ENCODE data around the gene WDPCP. TPM values are rescaled to one million over a fixed set of nuclear protein-coding genes. Genes with fewer than 3 reads are reported as not detected.
"Not testable (repeated sequence)": the region's sequence is repeated elsewhere in the genome, so short reads cannot be mapped to it uniquely, and the experiment has no call there.

WDPCP gene
- total RNA-seq, 1 donor from 2014 or later: 29.6 TPM

DNA sequence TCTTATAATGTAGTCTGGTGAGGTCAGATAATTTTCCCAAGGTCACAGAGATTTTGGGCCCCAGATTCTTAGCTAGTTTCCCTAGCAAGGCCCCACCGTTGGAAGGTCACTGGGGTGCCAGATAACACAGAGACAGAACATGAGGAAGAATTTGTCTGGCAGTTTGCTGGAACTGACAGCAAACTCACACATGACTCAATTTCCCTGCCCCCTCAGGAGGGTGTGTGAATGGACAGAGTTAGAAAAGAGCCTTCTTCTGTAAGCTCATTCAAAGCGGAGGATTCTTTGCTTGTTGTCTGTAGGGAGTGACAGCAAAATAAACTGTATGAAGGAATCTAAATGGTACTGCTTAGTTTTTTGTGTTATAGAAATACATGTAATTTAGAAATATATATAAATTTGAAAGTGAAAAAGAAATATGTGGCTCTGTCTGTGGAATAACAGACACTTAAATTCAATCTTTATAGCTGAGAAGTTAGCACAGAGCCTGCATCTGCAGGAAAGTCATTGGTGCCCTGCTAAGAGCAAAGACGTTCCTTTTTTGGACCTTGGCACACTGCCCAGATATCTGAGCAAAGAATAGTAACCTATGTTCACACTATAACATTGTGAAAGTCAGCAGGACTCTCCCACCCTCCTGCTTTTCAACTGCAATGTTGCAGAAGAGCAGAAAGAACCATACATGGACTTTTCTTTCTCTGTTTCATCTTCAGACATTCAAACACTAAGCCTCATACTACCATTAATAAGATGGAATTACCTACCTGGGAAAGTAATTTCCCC is 2.5 kb upstream of the WDPCP start:
- no peak for DNase-seq

DNA sequence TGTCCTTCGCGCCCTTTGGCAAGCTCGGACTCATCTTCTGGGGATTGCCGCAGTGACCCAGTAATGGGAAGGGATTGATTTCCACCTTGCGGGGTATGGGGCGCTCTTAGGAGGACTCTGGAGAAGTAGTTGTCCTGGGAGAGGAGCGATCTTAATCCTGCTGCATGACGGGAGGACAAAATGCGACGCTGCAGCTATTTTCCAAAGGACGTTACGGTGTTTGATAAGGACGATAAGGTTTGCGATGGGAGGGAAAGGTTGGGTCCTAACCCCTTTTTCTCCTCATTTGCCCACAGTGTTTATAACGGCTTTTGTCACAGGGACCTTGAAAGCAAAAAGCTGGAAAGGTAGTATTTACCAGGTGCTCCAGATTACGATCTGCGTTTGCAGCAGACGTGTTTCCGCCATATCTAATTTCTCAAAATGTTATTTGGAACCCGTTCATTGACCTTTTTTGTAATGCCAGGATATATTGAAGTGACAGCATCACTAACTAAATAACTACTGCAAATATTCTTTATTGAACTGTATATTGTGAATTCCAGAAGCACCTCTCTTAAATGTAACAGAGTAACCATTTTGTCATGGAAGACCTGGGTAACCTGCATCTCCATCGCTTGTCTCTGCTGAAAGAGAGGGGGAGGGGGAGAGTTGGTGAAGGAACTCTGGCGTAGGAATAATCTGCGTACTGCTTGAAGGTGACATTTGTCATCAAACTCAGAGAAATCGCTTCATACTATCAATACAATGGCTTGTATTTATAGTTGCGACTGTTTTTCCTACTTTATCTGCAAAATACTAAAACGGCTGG is 1.1 kb upstream of the WDPCP start:
- peak; percentile 77 for DNase-seq

DNA sequence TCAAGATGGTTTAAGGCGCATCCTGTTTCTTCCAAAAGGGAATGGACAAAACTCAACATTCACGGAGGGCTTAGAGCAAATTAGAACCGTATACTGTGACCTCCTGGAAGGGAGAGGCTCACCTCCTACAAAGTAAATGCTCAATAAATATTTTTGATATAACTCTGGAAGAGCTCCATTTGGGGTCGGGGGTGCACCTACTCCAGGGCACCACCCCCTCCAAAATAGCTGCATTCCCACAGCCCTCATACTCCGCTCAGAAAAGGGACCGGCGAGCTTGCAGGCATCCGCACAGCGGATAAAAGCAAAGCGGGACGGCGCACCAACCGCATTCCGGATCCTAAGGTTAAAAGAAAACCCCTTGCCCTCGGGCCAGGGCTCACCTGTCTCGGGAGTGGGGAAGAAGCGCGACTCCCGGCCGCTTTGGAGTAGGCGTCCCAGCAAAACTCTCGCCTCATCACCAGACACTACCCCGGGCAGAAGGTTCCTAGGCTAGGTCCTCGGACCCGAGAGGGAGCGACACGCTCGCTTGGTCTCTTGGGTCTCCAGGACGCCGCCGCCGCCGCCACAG is 378 bp downstream of the WDPCP start:
- DNase-seq: no peak

- no peak for DNase-seq
Measured at GRCh38 chr2:63582873-63583272, 5.4 kb downstream of the WDPCP start.

- no peak for DNase-seq
Measured at GRCh38 chr2:63581298-63581961, 6.8 kb downstream of the WDPCP start.

- no peak for DNase-seq
Measured at GRCh38 chr2:63580651-63581297, 7.5 kb downstream of the WDPCP start.

- DNase-seq: no peak
Measured at GRCh38 chr2:63578767-63579166, 9.5 kb downstream of the WDPCP start.

DNA sequence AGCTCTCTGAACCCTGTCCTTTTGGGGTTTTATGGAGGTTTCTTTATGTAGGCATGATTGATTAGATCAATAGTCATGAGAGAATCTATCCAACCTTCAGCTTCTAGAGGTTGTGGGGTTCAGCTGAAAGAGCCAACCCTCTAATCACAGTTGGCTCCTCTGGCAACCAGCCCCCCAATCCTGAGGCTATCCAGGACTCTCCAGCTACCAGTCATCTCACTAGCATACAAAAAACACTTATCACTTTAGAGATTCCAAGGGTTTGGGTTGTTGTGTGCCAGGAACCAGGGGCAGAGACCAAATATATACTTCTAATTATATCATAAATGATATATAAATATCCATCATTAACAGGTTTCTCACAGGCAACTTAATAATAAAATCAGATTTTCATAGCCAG is 11.7 kb downstream of the WDPCP start:
- no peak for DNase-seq

GRCh38 chr2:63573726-63574345 is 14.4 kb downstream of the WDPCP start:
- DNase-seq: not testable (repeated sequence)

DNA sequence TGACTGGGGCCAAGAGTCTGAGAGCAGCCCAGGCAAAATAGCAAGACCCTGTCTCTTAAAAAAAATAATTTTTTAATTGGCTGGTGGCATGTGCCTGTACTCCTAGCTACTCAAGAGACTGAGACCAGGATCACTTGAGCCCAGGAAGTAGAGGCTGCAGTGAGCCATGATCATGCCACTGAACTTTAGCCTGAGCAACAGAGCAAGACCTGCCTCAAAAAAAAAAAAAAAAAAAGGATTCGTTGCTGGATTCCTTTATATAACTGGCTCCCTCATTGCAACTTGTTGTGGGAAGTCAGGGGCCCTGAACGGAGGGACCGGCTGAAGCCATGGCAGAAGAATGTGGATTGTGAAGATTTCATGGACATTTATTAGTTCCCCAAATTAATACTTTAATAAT is 15.3 kb downstream of the WDPCP start:
- not testable (repeated sequence) for DNase-seq

GRCh38 chr2:63572001-63572400 is 16.3 kb downstream of the WDPCP start:
- DNase-seq: no peak

- DNase-seq: no peak
Measured at GRCh38 chr2:63571291-63571690, 17.0 kb downstream of the WDPCP start.

DNA sequence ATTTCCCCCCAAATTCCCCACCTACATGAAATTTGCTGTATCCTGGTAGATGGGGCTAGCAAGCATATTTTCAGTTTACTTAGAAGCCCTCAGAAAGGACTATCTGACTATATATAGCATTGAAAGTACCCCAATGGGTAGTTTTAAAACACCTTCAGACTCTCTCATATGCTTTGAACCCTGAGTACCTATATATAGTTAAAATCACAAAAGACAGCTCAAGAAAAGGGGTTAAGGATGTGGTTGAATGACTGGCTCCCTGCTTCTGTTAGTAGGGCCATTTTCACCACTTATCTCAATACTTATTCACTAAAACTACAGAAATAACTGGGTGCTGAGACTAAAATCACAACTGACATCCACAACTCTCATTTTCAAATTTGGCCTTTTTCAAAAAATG is 18.5 kb downstream of the WDPCP start:
- no peak for DNase-seq

DNA sequence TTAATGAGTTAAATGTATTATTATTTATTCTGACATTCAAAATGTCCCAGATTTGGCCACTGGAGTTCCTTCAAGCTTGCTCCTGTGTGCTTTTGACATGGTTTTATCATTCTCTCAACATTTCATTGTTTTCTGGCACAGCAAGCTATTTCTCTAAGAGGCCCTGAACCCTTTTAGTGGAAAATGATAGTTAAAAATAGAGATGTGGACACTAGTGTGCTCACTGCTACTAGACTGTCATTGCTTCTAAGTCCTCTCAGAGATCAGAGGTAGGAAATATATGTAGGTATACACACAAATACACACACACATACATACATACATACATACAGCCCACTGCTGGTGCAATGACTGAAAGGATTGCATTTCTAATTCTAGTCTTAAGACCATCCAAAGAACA is 25.5 kb downstream of the WDPCP start:
- DNase-seq: no peak

DNA sequence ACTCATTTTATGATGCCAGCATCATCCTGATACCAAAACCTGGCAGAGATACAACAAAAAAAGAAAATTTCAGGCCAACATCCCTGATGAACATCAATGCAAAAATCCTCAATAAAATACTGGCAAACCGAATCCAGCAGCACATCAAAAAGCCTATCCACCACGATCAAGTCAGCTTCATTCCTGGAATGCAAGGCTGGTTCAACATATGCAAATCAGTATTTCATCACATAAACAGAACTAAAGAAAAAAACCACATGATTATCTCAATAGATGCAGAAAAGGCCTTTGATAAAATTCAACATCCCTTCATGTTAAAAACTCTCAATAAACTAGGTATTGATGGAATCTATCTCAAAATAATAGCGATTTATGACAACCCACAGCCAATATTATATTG is 29.4 kb downstream of the WDPCP start:
- not testable (repeated sequence) for DNase-seq

DNA sequence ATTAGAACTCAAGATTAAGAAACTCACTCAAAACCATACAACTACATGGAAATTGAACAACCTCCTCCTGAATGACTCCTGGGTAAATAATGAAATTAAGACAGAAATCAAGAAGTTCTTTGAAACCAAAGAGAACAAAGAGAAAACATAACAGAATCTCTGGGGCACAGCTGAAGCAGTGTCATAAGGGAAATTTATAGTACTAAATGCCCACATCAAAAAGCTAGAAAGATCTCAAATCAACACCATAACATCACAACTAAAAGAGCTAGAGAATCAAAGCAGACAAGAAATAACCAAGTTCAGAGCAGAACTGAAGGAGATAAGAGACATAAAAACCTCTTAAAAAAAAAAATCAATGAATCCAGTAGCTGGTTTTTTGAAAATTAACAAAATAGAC is 30.5 kb downstream of the WDPCP start:
- not testable (repeated sequence) for DNase-seq

DNA sequence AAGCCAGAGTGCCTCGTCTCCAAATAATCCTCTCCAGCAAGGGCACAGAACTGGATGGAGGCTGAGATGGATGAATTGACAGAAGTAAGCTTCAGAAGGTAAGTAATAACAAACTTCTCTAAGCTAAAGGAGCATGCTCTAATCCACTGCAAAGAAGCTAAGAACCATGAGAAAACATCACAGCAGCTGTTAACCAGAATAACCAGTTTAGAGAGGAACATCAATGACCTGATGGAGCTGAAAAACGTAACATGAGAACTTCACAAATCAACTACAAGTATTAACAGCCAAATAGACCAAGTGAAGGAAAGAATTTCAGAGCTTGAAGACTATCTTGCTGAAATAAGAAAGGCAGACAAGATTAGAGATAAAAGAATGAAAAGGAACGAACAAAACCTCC is 32.3 kb downstream of the WDPCP start:
- no peak for DNase-seq

DNA sequence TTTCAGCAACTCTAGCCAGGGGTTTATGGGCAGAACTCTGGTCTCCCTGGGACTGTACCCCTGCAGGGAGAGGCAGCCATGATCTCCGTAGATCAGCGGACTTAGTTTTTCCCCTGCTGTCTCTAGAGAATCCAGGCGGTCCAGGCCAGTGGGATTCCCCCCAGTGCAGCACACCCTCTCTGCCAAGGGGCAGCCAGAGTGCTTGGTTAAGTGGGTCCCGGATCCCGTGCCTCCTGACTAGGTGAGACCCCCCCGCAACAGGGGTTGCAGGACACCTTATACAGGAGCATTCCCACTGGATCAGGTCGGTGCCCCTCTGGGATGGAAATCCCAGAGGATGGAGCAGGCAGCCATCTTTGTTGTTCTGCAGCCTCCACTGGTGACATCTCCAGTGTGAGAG is 33.0 kb downstream of the WDPCP start:
- DNase-seq: no peak

GRCh38 chr2:63553049-63553448 is 35.2 kb downstream of the WDPCP start:
- DNase-seq: no peak

DNA sequence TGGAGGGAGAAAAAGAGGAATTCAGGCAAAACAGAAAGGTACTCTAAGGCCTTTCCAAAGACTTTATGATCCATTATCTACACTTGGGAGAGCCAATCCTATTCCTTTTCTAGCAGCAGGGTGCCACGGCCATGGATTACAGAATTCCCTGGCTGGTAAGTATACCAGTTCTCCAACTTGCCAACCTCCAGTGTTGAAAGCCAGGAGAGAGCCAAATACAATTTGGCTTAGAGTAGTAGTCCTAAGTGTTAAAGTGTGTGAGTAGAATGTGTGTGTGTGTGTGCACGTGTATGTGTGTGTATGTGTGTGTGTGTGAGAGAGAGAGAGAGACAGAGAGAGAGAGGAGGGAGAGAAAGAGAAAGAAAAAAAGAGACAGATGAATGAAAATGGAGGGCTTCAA is 43.3 kb downstream of the WDPCP start:
- DNase-seq: no peak

DNA sequence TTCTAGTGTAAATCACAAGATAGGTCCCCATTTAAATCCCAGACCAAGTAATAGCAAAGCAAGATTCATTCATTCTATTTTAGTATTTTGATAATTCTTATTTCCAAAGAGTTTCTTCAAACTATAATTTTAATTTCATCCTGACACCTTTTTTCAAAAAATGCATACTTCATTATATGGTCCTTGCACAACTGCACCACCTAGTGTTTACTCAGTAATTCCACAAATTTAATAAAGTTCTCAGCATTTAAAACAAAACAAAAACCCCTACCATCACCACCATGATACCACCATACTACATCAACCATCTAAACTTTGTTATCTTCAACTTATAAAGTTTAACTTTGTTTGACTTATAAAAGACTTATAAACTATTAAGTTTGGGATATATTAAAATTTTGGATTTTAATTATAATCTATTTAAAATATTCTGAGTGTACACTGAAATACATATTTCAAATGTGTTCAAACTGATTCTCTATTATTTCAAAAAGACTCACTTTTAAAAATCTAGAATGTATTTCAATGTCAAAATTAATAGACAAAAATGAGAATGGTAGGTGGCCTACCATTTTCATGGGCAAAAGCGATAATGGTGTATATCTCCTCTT is 44.2 kb downstream of the WDPCP start:
- DNase-seq: no peak
